Heart left ventricle (tissue), 16 donors: ENCODE data around the gene PAX6. TPM values are rescaled to one million over a fixed set of nuclear protein-coding genes. Genes with fewer than 3 reads are reported as not detected.

Source experiments
- ATAC-seq, 4 donors: fragments of 200-7000 bp; cut with Tn5 transposase; one replicate each; pipeline ENCODE4 v1.9.1; 2020 to 2022; ENCODE audit warnings: moderate library complexity in 4 of 4, mild to moderate bottlenecking in 3 of 4, moderate number of reproducible peaks in 1 of 4
- DNase-seq, 5 donors: peaks; one replicate each; pipeline ENCODE4 v3.0.0-alpha.2; 2020
- H3K27ac ChIP-seq, 12 donors: fragments of 200-600 bp; sonication (generic) in 4 of 12; one replicate each; pipeline versions ENCODE4 v1.5.0 to v1.8.0; 2016 to 2022; ENCODE audit warnings: mild to moderate bottlenecking in 2 of 12
- H3K27me3 ChIP-seq, 9 donors: fragments of 200-600 bp; sonication (generic) in 2 of 9; one replicate each; pipeline versions ENCODE4 v1.5.1 to v1.8.0; 2016 to 2022; ENCODE audit warnings: mild to moderate bottlenecking in 3 of 9
- H3K36me3 ChIP-seq, 9 donors: fragments of 200-600 bp; sonication (generic) in 2 of 9; one replicate each; pipeline versions ENCODE4 v1.5.0 to v1.8.0; 2018 to 2022; ENCODE audit warnings: mild to moderate bottlenecking in 2 of 9
- H3K4me1 ChIP-seq, 12 donors: fragments of 200-600 bp; sonication (generic) in 4 of 12; one replicate each; pipeline versions ENCODE4 v1.5.0 to v1.8.0; 2016 to 2022; ENCODE audit warnings: mild to moderate bottlenecking in 3 of 12
- H3K4me3 ChIP-seq, 12 donors: fragments of 200-600 bp; sonication (generic) in 4 of 12; one replicate each; pipeline versions ENCODE4 v1.5.0 to v1.8.0; 2017 to 2022; ENCODE audit warnings: mild to moderate bottlenecking in 9 of 12, moderate library complexity in 4 of 12
- H3K9me3 ChIP-seq, 12 donors: fragments of 200-600 bp; sonication (generic) in 4 of 12; one replicate each; pipeline versions ENCODE4 v1.5.0 to v1.8.0; 2016 to 2022; ENCODE audit warnings: mild to moderate bottlenecking in 1 of 12
- CTCF ChIP-seq, 12 donors: fragments of 200-600 bp; sonication (generic) in 4 of 12; IDR thresholded peaks; one replicate each; pipeline versions ENCODE4 v1.5.0 to v1.8.0; 2018 to 2022; ENCODE audit warnings: antibody characterized with exemption in 12 of 12, mild to moderate bottlenecking in 5 of 12
- POLR2A ChIP-seq, 2 donors: fragments of 450-650 bp; IDR thresholded peaks; one replicate each; pipeline ENCODE4 v1.6.1; 2017; ENCODE audit warnings: antibody characterized with exemption in 2 of 2, mild to moderate bottlenecking in 2 of 2, moderate library complexity in 2 of 2
- WGBS, 4 donors: extraction: QIAGEN DNeasy Blood & Tissue Kit in 2 of 4; methylation state at CpG; one replicate each; pipeline versions ENCODE4 v1.1.5 to v1.1.7; 2013 to 2018; 5-methylcytosine and 5-hydroxymethylcytosine counted together
- intact Hi-C, 10 donors: fragments of 100-400 bp; cut with DNase I; formaldehyde crosslinking; loops; one replicate each; pipeline versions ENCODE4 v1.11.1 to v1.14.2; 2022
- polyA plus RNA-seq, 2 donors: library from polyadenylated mRNA; stranded (reverse); fragments of 200-250 nt; gene quantifications; one replicate each; pipeline ENCODE4 v1.2.3, GENCODE V29; 2013
- total RNA-seq, 9 donors: library from RNA; depleted of rRNA in 2 of 9; stranded (reverse); fragments of >200 nt in 2 of 9; fragmentation: NEBNext Ultra II Directional in 3 of 9; extraction: Animal tissue kit (Norgen Biotek cat#: 25700) in 3 of 9; gene quantifications; one replicate each; pipeline versions ENCODE4 v1.1.0 to v1.2.4, GENCODE V29; 2016 to 2023
- donor health status: ischemic (EF 13 %, LVEDD 7.1; RV severe dilation, severe dysfunction).
- donor health status: healthy with polysubstance abuse.
- donor health status: DM: no; HTN: yes; CAD: no.
- donor health status: DM: no; HTN: no; CAD: no.
- donor health status: ischemic (EF 25% LVEDD 6.9; RV normal size, moderate dysfunction).
- donor health status: ischemic (EF 25% LVEDD 5.7; RV mildly dilated, moderate dysfunction).
- donor health status: healthy.
- donor health status: DM: yes; HTN: yes; CAD: no.
- donor health status: ischemic (EF 35%, LVEDD 5.7; RV mildly dilated, moderate dysfunction).
- donor health status: nonischemic (EF 11% LVEDD 7.7; RV severe dilation, severe dysfunction).
- donor health status: DM: yes; HTN: yes; CAD: no.
- donor health status: PGD.
- donor health status: ischemic (EF 29% LVEDD 5.4; RV normal size, mild dysfunction).
- donor health status: nonischemic (EF 23%, LVEDD 6.1; RV moderate dilation, normal function).

Gene PAX6
- total and polyA plus RNA-seq, 11 donors: 0.09 to 0.50 (median 0.27) TPM; not detected in 8

- ATAC-seq (no peak), DNase-seq (no peak)
- Histone ChIP-seq H3K36me3 (no peaks in the 10 kb centered on the region), H3K27me3 (peaks cover 53 to 100% (median 89%) of the 10 kb centered on the region in 9 donors), H3K4me3 (no peak overlapping the region), H3K4me1 (peaks cover 0 to 13% (median 3%) of the 10 kb centered on the region in 12 donors), H3K27ac (no peak overlapping the region), H3K9me3 (no peaks in the 10 kb centered on the region)
- WGBS, 4 donors: 6 to 8% (median 7%) methylated on average over 18 of the region's 18 CpGs
- no peak for TF ChIP-seq CTCF (IDR thresholded peaks at IDR 0.05)
- no peak for TF ChIP-seq POLR2A (IDR thresholded peaks at IDR 0.05)
- intact Hi-C loops: no loop called here
These were observed 16.5 kb upstream of the PAX6 start for GRCh38 chr11:31827455-31828206.

GRCh38 chr11:31826536-31827438 is 15.7 kb upstream of the PAX6 start:
- Histone ChIP-seq H3K27me3 (peaks cover 62 to 100% (median 96%) of the 10 kb centered on the region in 9 donors), H3K4me3 (no peak overlapping the region), H3K4me1 (peaks cover 0 to 13% (median 3%) of the 10 kb centered on the region in 12 donors), H3K9me3 (no peaks in the 10 kb centered on the region), H3K36me3 (no peaks in the 10 kb centered on the region), H3K27ac (no peak overlapping the region)
- no peak for TF ChIP-seq POLR2A (IDR thresholded peaks at IDR 0.05)
- DNase-seq (no peak), ATAC-seq (no peak)
- 4 to 7% (median 6%) methylated on average over 21 to 55 of the region's 55 CpGs for WGBS, 4 donors
- intact Hi-C loops: no loop called here

- 3 to 5% (median 4%) methylated on average over 20 to 37 of the region's 37 CpGs for WGBS, 4 donors
- intact Hi-C loops: no loop called here
- ATAC-seq: no peak
These were observed 14.8 kb upstream of the PAX6 start for GRCh38 chr11:31825838-31826484.

More at GRCh38 chr11:31825838-31826484, 14.8 kb upstream of the PAX6 start:
- H3K27me3 ChIP-seq: peaks cover 68 to 100% (median 98%) of the 10 kb centered on the region in 9 donors
- no peak for DNase-seq
- H3K4me1 ChIP-seq: peaks cover 0 to 13% (median 3%) of the 10 kb centered on the region in 12 donors
- H3K36me3 ChIP-seq: no peaks in the 10 kb centered on the region
- H3K27ac ChIP-seq: no peak overlapping the region
- TF ChIP-seq POLR2A (IDR thresholded peaks at IDR 0.05) (no peak), CTCF (IDR thresholded peaks at IDR 0.05) (no peak)
- H3K9me3 ChIP-seq: no peaks in the 10 kb centered on the region
- no peak overlapping the region for H3K4me3 ChIP-seq
